ENCODE measurements around the gene KLHL29. TPM values are rescaled to one million over a fixed set of nuclear protein-coding genes. Genes with fewer than 3 reads are reported as not detected.

Gene KLHL29
- total RNA-seq, 2 donors from 2014 or later = 1.0 to 2.4 TPM

DNA sequence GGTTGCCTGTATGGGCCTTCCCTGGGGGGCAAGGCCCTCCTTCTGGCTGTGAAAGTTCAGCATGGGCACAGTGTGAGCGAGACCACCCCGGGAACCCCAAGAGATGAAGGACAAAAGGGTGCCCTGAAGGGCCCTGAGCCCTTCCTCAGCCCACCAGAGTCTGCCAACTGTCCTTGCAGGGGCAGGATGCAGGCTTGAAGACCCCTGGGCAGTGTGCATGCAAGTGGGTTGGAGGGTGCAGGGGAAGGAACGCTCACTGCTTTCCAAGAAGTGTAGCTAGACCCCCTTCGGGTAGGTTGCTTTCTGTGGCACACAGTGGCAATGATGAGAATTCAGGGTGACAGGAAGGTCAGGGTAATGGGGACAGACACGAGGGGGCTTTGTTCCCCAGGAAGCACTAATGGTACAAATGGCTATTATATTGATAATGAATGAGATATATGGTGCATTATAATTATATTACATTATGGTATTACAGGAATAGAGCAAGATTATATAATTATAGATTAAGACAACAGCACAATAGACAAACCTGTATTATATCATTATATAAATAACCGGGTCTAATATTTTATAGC, 313.2 kb downstream of the KLHL29 start:
- H3K9ac ChIP-seq (ENCODE audit: extremely low read depth, low read length, poor library complexity, severe bottlenecking) = no peak overlapping the region
- H3K4me1 ChIP-seq (ENCODE audit: control insufficient read depth, insufficient read depth, low read length) = no peaks in the 10 kb centered on the region
- H3K4me3 ChIP-seq (ENCODE audit: low read length) = no peak overlapping the region
- Mint-ChIP-seq H3K4me3 (no peak overlapping the region), H3K9me3 (peaks cover 5% of the 10 kb centered on the region), H3K36me3 (ENCODE audit: low read depth) (peaks cover 19% of the 10 kb centered on the region), H3K4me1 (no peaks in the 10 kb centered on the region), H3K27ac (no peak overlapping the region), H3K27me3 (ENCODE audit: insufficient read depth) (no peaks in the 10 kb centered on the region)
- no peak for DNase-seq
- H3K27me3 ChIP-seq (ENCODE audit: control insufficient read depth, insufficient read depth, low read length, poor library complexity, severe bottlenecking) = no peaks in the 10 kb centered on the region
- WGBS, 2 experiments (ENCODE audit: insufficient coverage in 1 of 2, insufficient read length in 1 of 2) = 92 to 100% methylated on average over 3 to 6 of the region's 6 CpGs
- TF ChIP-seq, protein P1, sequence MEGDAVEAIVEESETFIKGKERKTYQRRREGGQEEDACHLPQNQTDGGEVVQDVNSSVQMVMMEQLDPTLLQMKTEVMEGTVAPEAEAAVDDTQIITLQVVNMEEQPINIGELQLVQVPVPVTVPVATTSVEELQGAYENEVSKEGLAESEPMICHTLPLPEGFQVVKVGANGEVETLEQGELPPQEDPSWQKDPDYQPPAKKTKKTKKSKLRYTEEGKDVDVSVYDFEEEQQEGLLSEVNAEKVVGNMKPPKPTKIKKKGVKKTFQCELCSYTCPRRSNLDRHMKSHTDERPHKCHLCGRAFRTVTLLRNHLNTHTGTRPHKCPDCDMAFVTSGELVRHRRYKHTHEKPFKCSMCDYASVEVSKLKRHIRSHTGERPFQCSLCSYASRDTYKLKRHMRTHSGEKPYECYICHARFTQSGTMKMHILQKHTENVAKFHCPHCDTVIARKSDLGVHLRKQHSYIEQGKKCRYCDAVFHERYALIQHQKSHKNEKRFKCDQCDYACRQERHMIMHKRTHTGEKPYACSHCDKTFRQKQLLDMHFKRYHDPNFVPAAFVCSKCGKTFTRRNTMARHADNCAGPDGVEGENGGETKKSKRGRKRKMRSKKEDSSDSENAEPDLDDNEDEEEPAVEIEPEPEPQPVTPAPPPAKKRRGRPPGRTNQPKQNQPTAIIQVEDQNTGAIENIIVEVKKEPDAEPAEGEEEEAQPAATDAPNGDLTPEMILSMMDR (conservative IDR thresholded peaks at IDR 0.05) = no peak
- peaks cover 5% of the 10 kb centered on the region for H3K9me3 ChIP-seq (ENCODE audit: control insufficient read depth, low read length)
- H3K27ac ChIP-seq (ENCODE audit: low read depth, low read length) = no peak overlapping the region
- no peaks in the 10 kb centered on the region for H3K36me3 ChIP-seq (ENCODE audit: control insufficient read depth, insufficient read depth, low read length)

DNA sequence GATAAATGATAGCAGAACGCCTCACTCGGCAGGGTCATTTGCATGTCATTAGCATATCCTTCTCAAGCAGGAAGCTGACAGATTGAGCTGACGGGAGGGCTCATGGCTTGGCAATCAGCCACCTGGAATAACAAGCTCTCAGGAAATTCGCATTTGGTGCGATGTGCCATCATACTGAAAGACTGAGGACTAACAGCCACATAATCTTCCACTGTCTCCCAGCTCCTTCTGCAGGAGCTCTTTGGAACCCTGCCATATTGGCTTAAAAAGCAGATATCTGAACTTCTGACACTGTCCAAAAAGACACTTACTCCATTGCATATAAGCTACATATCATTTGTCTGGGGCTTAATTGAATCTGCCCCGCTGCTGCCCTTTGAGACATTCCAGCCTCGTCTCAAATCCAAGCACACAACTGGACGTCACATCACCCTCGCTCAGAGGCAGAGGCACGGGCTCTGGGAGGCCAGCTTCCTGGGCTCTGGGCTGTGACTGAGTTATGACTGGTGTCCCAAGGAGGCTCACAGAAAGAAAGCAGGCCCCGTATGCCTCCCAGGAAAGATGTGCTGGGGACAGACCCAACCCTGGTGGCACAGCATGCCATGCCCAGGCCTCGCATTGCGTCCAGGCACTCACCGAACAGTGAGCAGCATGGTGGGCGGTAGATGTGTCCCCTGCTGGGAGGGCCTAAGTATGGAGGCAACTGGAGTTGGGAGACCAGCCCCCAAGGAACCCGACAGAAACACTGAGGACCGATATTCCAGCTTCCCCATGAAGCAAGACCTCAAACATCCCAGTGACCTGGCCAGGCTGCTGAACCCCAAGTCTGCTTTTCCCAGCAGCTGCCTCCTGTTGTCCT, 314.0 kb downstream of the KLHL29 start:
- DNase-seq = peak; percentile 56
- H3K36me3 ChIP-seq (ENCODE audit: control insufficient read depth, insufficient read depth, low read length) = no peaks in the 10 kb centered on the region
- Mint-ChIP-seq H3K4me1 (no peaks in the 10 kb centered on the region), H3K36me3 (ENCODE audit: low read depth) (peaks cover 19% of the 10 kb centered on the region), H3K27ac (no peak overlapping the region), H3K27me3 (ENCODE audit: insufficient read depth) (no peaks in the 10 kb centered on the region), H3K9me3 (peaks cover 5% of the 10 kb centered on the region), H3K4me3 (no peak overlapping the region)
- no peaks in the 10 kb centered on the region for H3K27me3 ChIP-seq (ENCODE audit: control insufficient read depth, insufficient read depth, low read length, poor library complexity, severe bottlenecking)
- no peak overlapping the region for H3K27ac ChIP-seq (ENCODE audit: low read depth, low read length)
- no peaks in the 10 kb centered on the region for H3K4me1 ChIP-seq (ENCODE audit: control insufficient read depth, insufficient read depth, low read length)
- H3K9me3 ChIP-seq (ENCODE audit: control insufficient read depth, low read length) = peaks cover 5% of the 10 kb centered on the region
- no peak overlapping the region for H3K4me3 ChIP-seq (ENCODE audit: low read length)
- TF ChIP-seq, protein P1 (conservative IDR thresholded peaks at IDR 0.05) = no peak
- H3K9ac ChIP-seq (ENCODE audit: extremely low read depth, low read length, poor library complexity, severe bottlenecking) = no peak overlapping the region
- 88 to 89% methylated on average over 10 to 17 of the region's 17 CpGs for WGBS, 2 experiments (ENCODE audit: insufficient coverage in 1 of 2, insufficient read length in 1 of 2)

- Mint-ChIP-seq H3K4me1 (no peaks in the 10 kb centered on the region), H3K9me3 (peaks cover 5% of the 10 kb centered on the region), H3K4me3 (no peak overlapping the region), H3K27me3 (ENCODE audit: insufficient read depth) (no peaks in the 10 kb centered on the region), H3K27ac (no peak overlapping the region), H3K36me3 (ENCODE audit: low read depth) (peaks cover 19% of the 10 kb centered on the region)
- Histone ChIP-seq H3K9ac (ENCODE audit: extremely low read depth, low read length, poor library complexity, severe bottlenecking) (no peak overlapping the region), H3K36me3 (ENCODE audit: control insufficient read depth, insufficient read depth, low read length) (no peaks in the 10 kb centered on the region), H3K27ac (ENCODE audit: low read depth, low read length) (no peak overlapping the region), H3K4me1 (ENCODE audit: control insufficient read depth, insufficient read depth, low read length) (no peaks in the 10 kb centered on the region), H3K9me3 (ENCODE audit: control insufficient read depth, low read length) (peaks cover 5% of the 10 kb centered on the region), H3K27me3 (ENCODE audit: control insufficient read depth, insufficient read depth, low read length, poor library complexity, severe bottlenecking) (no peaks in the 10 kb centered on the region), H3K4me3 (ENCODE audit: low read length) (no peak overlapping the region)
- WGBS, 2 experiments (ENCODE audit: insufficient coverage in 1 of 2, insufficient read length in 1 of 2) = 95 to 100% methylated on average over 1 to 5 of the region's 5 CpGs
- DNase-seq = no peak
- TF ChIP-seq, protein P1 (conservative IDR thresholded peaks at IDR 0.05) = no peak
Observed at GRCh38 chr2:23699580-23699925, 314.6 kb downstream of the KLHL29 start.

Measured in endodermal cell (in vitro differentiated cells).